Stomach smooth muscle (tissue), 2 donors: Measurements from ENCODE around the gene PLA2G4C.

Experiments
- H3K27ac ChIP-seq: one replicate; pipeline ENCODE4 v1.7.0; 2013; ENCODE audit warnings: mild to moderate bottlenecking, low read length, inconsistent platforms
- H3K27me3 ChIP-seq, 2 donors: one replicate each; pipeline ENCODE4 v1.7.0; 2013; ENCODE audit warnings: low read length in 2 of 2; ENCODE audit not compliant: insufficient read depth in 2 of 2, control insufficient read depth in 1 of 2
- H3K36me3 ChIP-seq, 2 donors: one replicate each; pipeline ENCODE4 v1.7.0; 2013; ENCODE audit warnings: low read length in 2 of 2; ENCODE audit not compliant: control insufficient read depth in 2 of 2, insufficient read depth in 2 of 2
- H3K4me1 ChIP-seq: one replicate; pipeline ENCODE4 v1.7.0; 2013; ENCODE audit warnings: low read length; ENCODE audit not compliant: control insufficient read depth, insufficient read depth
- H3K4me3 ChIP-seq, 2 donors: one replicate each; pipeline ENCODE4 v1.7.0; 2013; ENCODE audit warnings: low read length in 2 of 2
- H3K9ac ChIP-seq, 2 donors: one replicate each; pipeline ENCODE4 v1.7.0; 2013; ENCODE audit warnings: low read length in 2 of 2, mild to moderate bottlenecking in 1 of 2
- H3K9me3 ChIP-seq, 2 donors: one replicate each; pipeline ENCODE4 v1.7.0; 2013; ENCODE audit warnings: low read length in 2 of 2; ENCODE audit not compliant: control insufficient read depth in 2 of 2
- donor health status: healthy.
- donor health status: Pancreatic carcinoma.

The PLA2G4C gene

GRCh38 chr19:48053076-48053475 is 57.5 kb downstream of the PLA2G4C start:
- no peak overlapping the region for H3K4me3 ChIP-seq
- H3K4me1 ChIP-seq, result no peaks in the 10 kb centered on the region
- H3K9me3 ChIP-seq, result no peaks in the 10 kb centered on the region
- H3K27me3 ChIP-seq, result no peaks in the 10 kb centered on the region
- no peak overlapping the region for H3K27ac ChIP-seq
- peaks cover 30 to 39% of the 10 kb centered on the region in 2 donors for H3K36me3 ChIP-seq
- no peak overlapping the region for H3K9ac ChIP-seq

GRCh38 chr19:48051335-48052033 is 59.1 kb downstream of the PLA2G4C start:
- H3K9ac ChIP-seq, result no peak overlapping the region
- peaks cover 36 to 40% of the 10 kb centered on the region in 2 donors for H3K36me3 ChIP-seq
- H3K9me3 ChIP-seq, result no peaks in the 10 kb centered on the region
- H3K4me3 ChIP-seq, result no peak overlapping the region
- H3K27ac ChIP-seq, result no peak overlapping the region
- no peaks in the 10 kb centered on the region for H3K27me3 ChIP-seq
- no peaks in the 10 kb centered on the region for H3K4me1 ChIP-seq

DNA sequence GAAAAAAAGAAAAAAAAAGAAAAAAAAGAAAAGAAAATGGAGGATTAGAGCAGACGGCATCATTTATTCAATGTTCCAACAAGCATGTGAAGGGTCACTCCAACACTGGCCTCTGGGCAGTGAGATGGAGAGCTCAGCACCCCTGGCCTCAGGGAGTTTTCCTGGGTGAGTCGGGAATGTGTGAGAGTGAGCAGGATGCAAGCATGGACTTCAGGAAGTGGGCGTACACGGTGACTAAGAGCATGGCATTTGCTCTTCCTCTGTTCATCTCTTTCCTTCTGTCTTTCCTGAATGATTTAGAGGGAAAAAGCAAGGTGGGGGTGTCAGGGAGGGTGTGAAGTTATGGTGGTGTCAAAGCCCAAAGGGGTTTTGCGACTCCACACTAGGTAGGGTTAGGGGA is 66.1 kb downstream of the PLA2G4C start:
- Histone ChIP-seq H3K9ac (no peak overlapping the region), H3K27me3 (peaks cover 7 to 9% of the 10 kb centered on the region in 2 donors), H3K27ac (no peak overlapping the region), H3K4me3 (no peak overlapping the region), H3K4me1 (no peaks in the 10 kb centered on the region), H3K36me3 (peaks cover 7 to 18% of the 10 kb centered on the region in 2 donors), H3K9me3 (peaks cover 0 to 3% of the 10 kb centered on the region in 2 donors)

- Histone ChIP-seq H3K4me3 (no peak within 1 kb of the TSS), H3K36me3 (peaks cover 7 to 13% of the 10 kb centered on the region in 2 donors), H3K27ac (no peak within 1 kb of the TSS), H3K4me1 (no peaks in the 10 kb centered on the region), H3K9me3 (peaks cover 0 to 3% of the 10 kb centered on the region in 2 donors), H3K27me3 (peaks cover 7 to 9% of the 10 kb centered on the region in 2 donors), H3K9ac (no peak within 1 kb of the TSS)
Measured at GRCh38 chr19:48043675-48044258, 66.8 kb downstream of the PLA2G4C start, which contains the start of gene CABP5. TSS of gene CABP5 (minus strand) at chr19:48044079. CDS start at chr19:48043922, 157 bp downstream.

DNA sequence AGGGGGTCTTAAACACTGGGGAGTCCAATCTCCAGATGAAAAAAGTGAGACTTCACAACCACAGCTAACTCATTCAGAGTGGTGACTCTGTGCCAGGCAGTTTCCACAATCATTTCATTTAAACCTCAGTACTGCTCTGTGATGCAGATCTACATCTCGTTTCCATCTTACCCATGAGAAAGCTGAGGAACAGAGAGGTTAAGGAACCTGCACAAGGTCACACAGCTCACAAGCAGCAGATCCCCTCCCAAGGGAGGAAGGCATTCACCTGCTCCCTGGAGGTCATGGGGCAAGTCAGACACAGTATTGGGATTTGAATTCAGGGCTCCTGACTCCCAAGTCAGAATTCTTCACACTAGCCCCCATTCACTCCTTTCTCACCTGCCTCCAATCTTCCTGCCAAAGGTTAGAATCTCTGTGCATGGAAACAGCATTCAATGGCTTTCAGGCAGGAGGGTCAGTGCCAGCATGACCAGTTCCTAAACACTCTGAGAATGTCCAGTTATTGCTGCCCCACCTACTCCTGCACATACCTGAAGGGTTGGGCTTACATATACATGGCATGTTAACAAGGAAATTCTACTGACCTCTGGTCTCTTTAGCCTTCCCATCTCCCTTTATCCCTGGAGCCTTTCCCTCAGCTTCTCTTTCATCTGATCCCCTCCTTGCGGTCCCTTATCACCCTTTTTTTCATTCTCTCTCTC is 68.6 kb downstream of the PLA2G4C start:
- H3K27me3 ChIP-seq, result peaks cover 7 to 9% of the 10 kb centered on the region in 2 donors
- no peaks in the 10 kb centered on the region for H3K36me3 ChIP-seq
- no peaks in the 10 kb centered on the region for H3K4me1 ChIP-seq
- no peak overlapping the region for H3K4me3 ChIP-seq
- no peak overlapping the region for H3K9ac ChIP-seq
- peaks cover under 1 to 3% of the 10 kb centered on the region in 2 donors for H3K9me3 ChIP-seq
- H3K27ac ChIP-seq, result no peak overlapping the region

- Histone ChIP-seq H3K36me3 (no peaks in the 10 kb centered on the region), H3K9me3 (peaks cover 5 to 7% of the 10 kb centered on the region in 2 donors), H3K4me1 (no peaks in the 10 kb centered on the region), H3K9ac (no peak overlapping the region), H3K27ac (no peak overlapping the region), H3K4me3 (no peak overlapping the region), H3K27me3 (peaks cover 1 to 2% of the 10 kb centered on the region in 2 donors)
Measured at GRCh38 chr19:48036765-48037164, 73.9 kb downstream of the PLA2G4C start.

- Histone ChIP-seq H3K4me3 (no peak overlapping the region), H3K4me1 (no peaks in the 10 kb centered on the region), H3K27me3 (peaks cover 0 to 6% of the 10 kb centered on the region in 2 donors), H3K9ac (no peak overlapping the region), H3K36me3 (no peaks in the 10 kb centered on the region), H3K9me3 (peaks cover 5 to 7% of the 10 kb centered on the region in 2 donors), H3K27ac (no peak overlapping the region)
Measured at GRCh38 chr19:48033604-48034003, 77.0 kb downstream of the PLA2G4C start.

- no peaks in the 10 kb centered on the region for H3K36me3 ChIP-seq
- H3K9me3 ChIP-seq, result no peaks in the 10 kb centered on the region
- no peak overlapping the region for H3K4me3 ChIP-seq
- H3K27me3 ChIP-seq, result peaks cover 0 to 6% of the 10 kb centered on the region in 2 donors
- H3K27ac ChIP-seq, result no peak overlapping the region
- no peak overlapping the region for H3K9ac ChIP-seq
- no peaks in the 10 kb centered on the region for H3K4me1 ChIP-seq
Measured at GRCh38 chr19:48030073-48030472, 80.5 kb downstream of the PLA2G4C start.

DNA sequence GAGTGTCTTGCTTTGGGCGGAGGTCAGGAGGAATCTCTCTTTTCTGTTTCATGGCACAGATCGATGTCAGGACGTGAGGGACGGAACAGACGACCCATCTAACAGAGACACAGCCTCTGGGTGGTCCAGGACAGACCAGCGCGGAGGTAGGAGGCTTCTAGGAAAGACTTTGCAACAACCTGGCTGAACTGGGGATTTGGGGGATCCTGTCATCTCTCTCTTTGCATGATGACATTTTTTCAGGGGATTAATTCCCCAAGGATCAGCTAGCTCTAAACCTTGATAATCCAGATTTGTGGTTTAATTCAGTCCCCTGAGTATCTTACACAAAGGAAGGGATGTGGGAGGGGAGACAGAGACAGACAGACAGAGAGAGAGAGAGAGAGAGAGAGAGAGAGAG is 81.2 kb downstream of the PLA2G4C start:
- no peaks in the 10 kb centered on the region for H3K4me1 ChIP-seq
- H3K9me3 ChIP-seq, result no peaks in the 10 kb centered on the region
- H3K27me3 ChIP-seq, result peaks cover 0 to 6% of the 10 kb centered on the region in 2 donors

GRCh38 chr19:48025480-48025879 is 85.1 kb downstream of the PLA2G4C start:
- no peak overlapping the region for H3K27ac ChIP-seq
- H3K4me1 ChIP-seq, result no peaks in the 10 kb centered on the region
- H3K36me3 ChIP-seq, result no peaks in the 10 kb centered on the region
- H3K27me3 ChIP-seq, result peaks cover 3 to 6% of the 10 kb centered on the region in 2 donors
- no peak overlapping the region for H3K4me3 ChIP-seq
- no peaks in the 10 kb centered on the region for H3K9me3 ChIP-seq
- H3K9ac ChIP-seq, result no peak overlapping the region

More for the DNA sequence above, 81.2 kb downstream of the PLA2G4C start:
- Histone ChIP-seq H3K36me3 (no peaks in the 10 kb centered on the region), H3K27ac (no peak overlapping the region), H3K4me3 (no peak overlapping the region), H3K9ac (no peak overlapping the region)
